Spinal cord (tissue), 10 donors: ENCODE measurements around the gene TBC1D21. TPM values are rescaled to one million over a fixed set of nuclear protein-coding genes. Genes with fewer than 3 reads are reported as not detected.

ENCODE experiments used
- DNase-seq, 6 donors: peaks; one replicate each; pipeline versions ENCODE4 v3.0.0 to v3.0.0-alpha.2; 2013 to 2015; ENCODE audit warnings: low spot score in 6 of 6, low read depth in 4 of 6
- H3K27ac ChIP-seq: one replicate; pipeline ENCODE4 v1.5.1; 2013; ENCODE audit warnings: low read depth, low read length, control low read depth
- H3K27me3 ChIP-seq: one replicate; pipeline ENCODE4 v1.6.1; 2013; ENCODE audit warnings: low read length; ENCODE audit not compliant: control insufficient read depth, insufficient read depth
- H3K36me3 ChIP-seq: one replicate; pipeline ENCODE4 v1.6.1; 2013; ENCODE audit warnings: low read length; ENCODE audit not compliant: control insufficient read depth, insufficient read depth
- H3K4me1 ChIP-seq: one replicate; pipeline ENCODE4 v1.6.1; 2013; ENCODE audit warnings: low read length; ENCODE audit not compliant: control insufficient read depth, insufficient read depth
- H3K4me3 ChIP-seq: one replicate; pipeline ENCODE4 v1.5.1; 2013; ENCODE audit warnings: low read depth, low read length, control low read depth
- H3K9me3 ChIP-seq: one replicate; pipeline ENCODE4 v1.6.1; 2013; ENCODE audit warnings: low read length; ENCODE audit not compliant: control insufficient read depth, insufficient read depth
- WGBS: methylation state at CpG from one replicate; pipeline ENCODE4 v1.1.5; 2013; ENCODE audit warnings: missing lambda C conversion rate; ENCODE audit not compliant: insufficient coverage; 5-methylcytosine and 5-hydroxymethylcytosine counted together
- polyA plus RNA-seq, 2 donors: library from polyadenylated mRNA; unstranded; fragments of 120-200 nt; gene quantifications; one replicate each; pipeline ENCODE4 v1.2.1, GENCODE V29; 2013; ENCODE audit not compliant: insufficient read length in 2 of 2
- total RNA-seq, 2 donors: library from RNA; depleted of rRNA in 1 of 2; stranded (reverse); fragments of 120-200 nt in 1 of 2; fragments of >200 nt in 1 of 2; gene quantifications; one replicate each; pipeline versions ENCODE4 v1.2.3 to v1.2.4, GENCODE V29; 2013 to 2014
- donor health status: healthy.

Gene TBC1D21
- total and polyA plus RNA-seq, 4 donors, result not detected

DNA sequence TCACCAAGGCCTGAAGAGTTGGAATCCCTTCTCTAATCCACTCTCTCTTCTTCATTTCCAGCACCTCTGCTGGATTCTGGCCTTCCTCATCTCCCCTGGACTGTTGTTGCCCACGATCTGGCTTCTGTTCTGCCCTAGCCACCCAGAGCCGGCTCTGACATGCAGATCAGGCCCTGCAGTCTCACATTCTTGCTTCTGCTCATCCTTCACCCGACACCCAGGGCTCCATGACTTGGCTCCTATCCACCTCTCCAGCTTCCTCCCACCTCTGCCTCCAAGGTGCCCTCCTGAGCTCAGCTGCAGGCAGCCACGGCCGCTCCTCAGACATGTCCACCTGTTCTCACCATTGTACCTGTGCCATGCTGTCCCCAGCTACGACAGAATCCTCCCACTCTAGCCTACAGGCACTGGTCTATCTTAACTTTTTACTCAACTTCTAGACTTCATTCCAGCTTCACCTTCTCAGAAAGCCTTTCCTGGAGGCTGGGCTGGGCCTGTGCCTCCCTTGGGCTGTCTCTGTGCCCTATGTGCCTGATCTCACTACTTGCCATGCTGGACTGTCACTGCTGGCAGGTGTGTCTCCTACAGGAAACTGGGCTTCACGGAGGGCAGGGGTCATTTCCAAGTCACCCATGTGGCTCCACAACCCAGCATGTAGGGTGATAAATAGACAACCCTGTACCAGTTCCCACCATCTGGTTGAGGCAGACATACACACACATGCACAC lies 16.0 kb upstream of the TBC1D21 start:
- H3K4me1 ChIP-seq, result peaks cover 15% of the 10 kb centered on the region
- no peaks in the 10 kb centered on the region for H3K9me3 ChIP-seq
- H3K27ac ChIP-seq, result no peak overlapping the region
- H3K27me3 ChIP-seq, result peaks cover 2% of the 10 kb centered on the region
- WGBS, result 91% methylated on average over 6 of the region's 7 CpGs
- H3K36me3 ChIP-seq, result no peaks in the 10 kb centered on the region
- no peak for DNase-seq
- H3K4me3 ChIP-seq, result no peak overlapping the region

DNA sequence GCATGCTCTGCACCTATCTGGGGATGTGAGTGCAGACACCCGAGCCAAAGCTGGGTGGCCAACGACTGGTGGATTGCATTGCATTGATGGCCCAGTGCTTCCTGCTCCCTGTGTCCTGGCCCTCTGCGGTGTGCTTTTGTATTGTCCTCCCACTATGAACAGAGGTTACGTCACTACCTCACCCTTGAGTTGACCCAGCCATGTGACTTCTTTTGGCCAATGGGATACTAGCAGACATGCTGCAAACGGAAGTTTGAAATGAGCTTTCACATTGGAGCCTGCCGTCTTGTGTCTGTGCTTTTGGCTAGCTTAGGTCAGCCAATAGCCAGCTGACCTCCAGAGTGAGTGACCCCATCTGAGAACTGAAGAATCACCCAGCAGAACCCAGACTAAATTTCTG lies 15.3 kb upstream of the TBC1D21 start:
- no peak overlapping the region for H3K4me3 ChIP-seq
- H3K27ac ChIP-seq, result no peak overlapping the region
- DNase-seq, result no peak
- 86% methylated on average over 6 of the region's 6 CpGs for WGBS
- H3K4me1 ChIP-seq, result peaks cover 15% of the 10 kb centered on the region
- H3K9me3 ChIP-seq, result no peaks in the 10 kb centered on the region
- peaks cover 2% of the 10 kb centered on the region for H3K27me3 ChIP-seq
- no peaks in the 10 kb centered on the region for H3K36me3 ChIP-seq

DNA sequence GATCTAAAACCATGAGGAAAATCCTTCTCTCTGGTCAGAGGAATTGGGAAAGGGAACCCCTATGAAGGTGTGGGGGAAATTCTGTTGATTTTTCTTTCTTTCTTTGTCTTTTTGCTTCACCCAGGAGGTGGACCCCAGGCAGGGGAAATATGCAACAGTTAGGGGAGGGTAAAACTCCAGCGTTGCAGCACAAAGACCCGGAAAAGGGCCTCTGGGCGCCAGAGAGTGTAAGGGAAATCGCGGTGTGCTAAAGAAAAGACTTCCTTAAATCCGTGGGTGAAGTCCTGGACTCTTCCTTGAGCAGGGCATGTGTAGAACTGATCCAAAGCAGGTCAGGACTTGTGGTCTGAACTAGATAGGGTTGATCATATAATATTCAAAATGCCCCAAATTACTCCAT lies 11.1 kb upstream of the TBC1D21 start:
- Histone ChIP-seq H3K9me3 (no peaks in the 10 kb centered on the region), H3K27ac (no peak overlapping the region), H3K27me3 (peaks cover 2% of the 10 kb centered on the region), H3K4me1 (peaks cover under 1% of the 10 kb centered on the region), H3K4me3 (no peak overlapping the region), H3K36me3 (no peaks in the 10 kb centered on the region)
- DNase-seq, result no peak
- WGBS, result 32% methylated on average over 3 of the region's 6 CpGs

- no peak for DNase-seq
- Histone ChIP-seq H3K27ac (no peak overlapping the region), H3K27me3 (no peaks in the 10 kb centered on the region), H3K4me1 (no peaks in the 10 kb centered on the region), H3K36me3 (no peaks in the 10 kb centered on the region), H3K9me3 (no peaks in the 10 kb centered on the region), H3K4me3 (no peak overlapping the region)
Observed at GRCh38 chr15:73865379-73865778, 8.0 kb upstream of the TBC1D21 start.

- WGBS, result 66% methylated on average over 6 of the region's 6 CpGs
- H3K36me3 ChIP-seq, result no peaks in the 10 kb centered on the region
- no peaks in the 10 kb centered on the region for H3K9me3 ChIP-seq
- no peak overlapping the region for H3K4me3 ChIP-seq
- no peaks in the 10 kb centered on the region for H3K27me3 ChIP-seq
- no peak overlapping the region for H3K27ac ChIP-seq
- DNase-seq, result no peak
- no peaks in the 10 kb centered on the region for H3K4me1 ChIP-seq
Observed at GRCh38 chr15:73865904-73866303, 7.5 kb upstream of the TBC1D21 start.

DNA sequence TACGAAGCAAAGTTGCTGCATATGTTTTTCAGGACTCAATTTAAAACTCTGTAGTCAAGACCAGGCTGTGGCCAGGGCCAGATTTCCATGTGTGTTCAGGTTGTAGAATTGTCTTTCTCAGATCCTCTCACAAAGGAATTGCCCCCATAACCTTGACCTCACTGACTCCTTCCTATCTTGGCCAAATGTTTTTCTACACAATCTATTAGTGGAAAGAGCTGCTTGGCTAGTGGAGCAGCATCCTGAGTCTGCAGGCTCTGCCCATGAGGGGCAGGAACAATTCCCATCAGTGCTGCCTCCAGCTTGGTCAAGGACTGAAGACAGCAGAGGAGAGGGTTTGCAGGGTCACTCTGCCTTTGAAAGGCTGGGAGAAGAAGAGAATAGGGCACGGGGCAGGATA lies 6.9 kb upstream of the TBC1D21 start:
- Histone ChIP-seq H3K4me1 (no peaks in the 10 kb centered on the region), H3K9me3 (no peaks in the 10 kb centered on the region), H3K36me3 (no peaks in the 10 kb centered on the region), H3K4me3 (no peak overlapping the region), H3K27me3 (no peaks in the 10 kb centered on the region), H3K27ac (no peak overlapping the region)
- 33% methylated on average over 1 of the region's 2 CpGs for WGBS
- no peak for DNase-seq

- Histone ChIP-seq H3K9me3 (no peaks in the 10 kb centered on the region), H3K4me1 (no peaks in the 10 kb centered on the region), H3K27me3 (no peaks in the 10 kb centered on the region), H3K4me3 (no peak overlapping the region), H3K36me3 (no peaks in the 10 kb centered on the region), H3K27ac (no peak overlapping the region)
- 53% methylated on average over 4 of the region's 6 CpGs for WGBS
- DNase-seq, result no peak
Observed at GRCh38 chr15:73866881-73867410, 6.4 kb upstream of the TBC1D21 start.

- Histone ChIP-seq H3K4me1 (no peaks in the 10 kb centered on the region), H3K9me3 (no peaks in the 10 kb centered on the region), H3K27me3 (no peaks in the 10 kb centered on the region), H3K27ac (no peak overlapping the region), H3K4me3 (no peak overlapping the region), H3K36me3 (no peaks in the 10 kb centered on the region)
- no peak for DNase-seq
- 72% methylated on average over 3 of the region's 3 CpGs for WGBS
Observed at GRCh38 chr15:73867426-73867825, 5.9 kb upstream of the TBC1D21 start.

- 71% methylated on average over 2 of the region's 2 CpGs for WGBS
- H3K9me3 ChIP-seq, result no peaks in the 10 kb centered on the region
- H3K36me3 ChIP-seq, result no peaks in the 10 kb centered on the region
- H3K4me3 ChIP-seq, result no peak overlapping the region
- no peaks in the 10 kb centered on the region for H3K27me3 ChIP-seq
- no peak for DNase-seq
- H3K4me1 ChIP-seq, result no peaks in the 10 kb centered on the region
- no peak overlapping the region for H3K27ac ChIP-seq
Observed at GRCh38 chr15:73867956-73868355, 5.4 kb upstream of the TBC1D21 start.

GRCh38 chr15:73869216-73869995 lies 4.0 kb upstream of the TBC1D21 start:
- WGBS, result 83% methylated on average over 5 of the region's 6 CpGs
- no peaks in the 10 kb centered on the region for H3K27me3 ChIP-seq

More at GRCh38 chr15:73869216-73869995, 4.0 kb upstream of the TBC1D21 start:
- H3K4me1 ChIP-seq, result no peaks in the 10 kb centered on the region
- no peaks in the 10 kb centered on the region for H3K9me3 ChIP-seq
- H3K36me3 ChIP-seq, result no peaks in the 10 kb centered on the region
- DNase-seq, result no peak
- H3K27ac ChIP-seq, result no peak overlapping the region
- H3K4me3 ChIP-seq, result no peak overlapping the region
